ENCODE results near the gene BABAM2.
A peak's percentile ranks its signal among the peaks of the same experiment; 100 is the strongest.

Gene BABAM2

DNA sequence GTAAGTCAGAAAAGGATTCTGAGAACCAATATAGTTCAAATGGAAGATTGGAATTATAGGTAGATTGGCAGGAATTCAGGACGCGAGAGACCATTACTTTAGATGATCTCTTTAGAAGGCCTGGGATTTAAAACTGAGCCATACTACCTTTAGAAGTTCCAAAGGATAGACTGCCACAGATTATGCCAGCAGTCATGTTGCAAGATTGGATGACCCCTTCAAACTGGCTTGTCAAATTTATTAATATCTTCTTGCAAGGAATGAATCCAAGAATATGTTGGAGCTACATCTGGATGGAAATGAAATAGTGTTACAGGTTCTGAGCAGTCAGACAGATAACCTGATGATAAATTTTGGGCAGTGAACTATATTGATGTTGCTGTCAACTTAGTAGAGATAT, 22.0 kb downstream of the BABAM2 start:
- no peak for FAIRE-seq

DNA sequence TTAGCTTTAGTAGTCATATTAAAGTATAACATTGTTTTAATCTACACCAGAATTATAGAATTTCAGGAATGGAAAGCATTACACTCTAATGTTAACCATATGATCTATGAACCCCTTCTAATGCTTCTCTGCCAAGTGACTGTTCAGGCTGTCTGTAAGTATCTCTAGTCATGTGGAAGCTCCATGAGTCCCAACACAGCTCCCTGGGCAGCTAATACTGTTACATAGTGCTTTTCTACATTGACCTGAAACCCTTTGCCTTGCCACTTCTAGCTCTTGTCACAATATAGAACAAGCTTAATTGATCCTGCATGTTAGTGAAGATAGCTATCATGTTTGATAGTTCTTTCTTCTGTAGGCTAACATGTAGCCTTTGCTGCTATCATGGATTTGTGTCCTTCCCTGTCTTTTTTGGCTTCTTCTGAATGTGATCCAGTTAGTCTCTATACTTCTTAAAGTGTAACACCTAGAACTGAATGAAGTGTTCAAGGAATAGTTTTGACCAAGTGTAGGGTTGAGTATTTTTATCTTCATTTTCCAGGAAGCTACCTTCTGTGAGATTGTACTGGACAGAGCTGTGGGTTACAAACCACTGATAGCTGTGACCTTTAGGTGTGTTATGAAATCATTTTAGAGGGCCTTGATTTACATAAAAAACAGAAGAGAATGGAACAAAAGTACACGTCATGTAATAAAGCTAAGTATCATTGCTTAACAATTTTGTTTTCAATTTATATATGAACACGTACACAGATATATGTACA, 23.7 kb downstream of the BABAM2 start:
- FAIRE-seq, result no peak

DNA sequence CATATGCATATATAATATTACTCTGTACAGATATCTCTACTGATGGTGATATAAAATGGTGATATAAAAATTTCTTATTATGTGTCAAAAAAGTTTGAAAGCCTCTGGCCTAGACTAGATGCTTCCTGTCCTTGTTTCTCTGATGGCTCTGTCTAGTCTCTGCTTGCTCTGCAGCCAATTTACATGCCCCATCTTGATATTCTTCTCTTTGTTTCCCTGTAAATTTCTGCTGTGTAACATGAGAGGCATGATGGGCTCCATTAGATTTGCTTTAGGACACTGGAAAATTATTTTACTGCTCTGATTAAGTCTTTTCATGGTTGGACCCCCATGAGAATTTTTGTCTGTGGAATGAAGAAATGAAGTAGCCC, 24.3 kb downstream of the BABAM2 start:
- FAIRE-seq, result no peak

DNA sequence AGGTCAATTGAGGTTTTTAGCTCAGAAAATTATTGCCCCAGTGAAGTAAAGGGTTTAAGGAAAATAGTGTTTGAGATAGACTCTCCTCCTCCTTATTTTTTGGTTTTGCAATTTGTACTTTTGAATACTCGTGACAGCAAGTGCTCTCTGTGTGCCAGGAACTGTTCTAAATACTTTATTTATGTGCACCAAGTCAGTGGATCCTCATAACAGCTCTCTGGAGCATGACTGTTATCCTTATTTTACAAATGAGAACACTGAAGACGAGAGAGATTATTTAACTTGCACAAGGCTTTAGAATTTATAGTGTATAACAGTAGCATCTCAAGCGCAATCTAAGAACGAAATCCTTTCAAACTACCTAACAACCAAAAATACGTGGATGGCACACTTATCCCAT, 24.7 kb downstream of the BABAM2 start:
- FAIRE-seq, result no peak

DNA sequence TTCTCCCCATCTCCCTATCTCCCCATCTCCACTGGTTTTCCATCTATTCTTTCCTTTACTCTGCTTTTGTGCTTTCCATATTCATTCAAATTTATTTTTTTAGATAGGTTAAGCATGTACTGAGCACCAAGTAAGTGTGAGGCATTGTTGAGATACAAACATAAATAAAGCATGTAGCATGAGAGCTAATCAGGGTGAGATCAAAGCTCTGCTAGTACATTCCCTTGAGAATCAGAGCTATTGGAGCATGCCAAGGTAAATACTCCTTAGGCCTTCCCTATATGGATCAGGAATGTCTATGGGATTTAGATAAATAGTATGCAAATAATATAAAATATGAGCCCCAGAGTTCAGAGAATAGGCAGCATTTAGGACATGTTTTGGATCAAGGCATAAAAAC, 25.3 kb downstream of the BABAM2 start:
- peak; percentile 60 for FAIRE-seq

- FAIRE-seq, result no peak
Measured at GRCh38 chr2:27916293-27916995, 25.9 kb downstream of the BABAM2 start.

DNA sequence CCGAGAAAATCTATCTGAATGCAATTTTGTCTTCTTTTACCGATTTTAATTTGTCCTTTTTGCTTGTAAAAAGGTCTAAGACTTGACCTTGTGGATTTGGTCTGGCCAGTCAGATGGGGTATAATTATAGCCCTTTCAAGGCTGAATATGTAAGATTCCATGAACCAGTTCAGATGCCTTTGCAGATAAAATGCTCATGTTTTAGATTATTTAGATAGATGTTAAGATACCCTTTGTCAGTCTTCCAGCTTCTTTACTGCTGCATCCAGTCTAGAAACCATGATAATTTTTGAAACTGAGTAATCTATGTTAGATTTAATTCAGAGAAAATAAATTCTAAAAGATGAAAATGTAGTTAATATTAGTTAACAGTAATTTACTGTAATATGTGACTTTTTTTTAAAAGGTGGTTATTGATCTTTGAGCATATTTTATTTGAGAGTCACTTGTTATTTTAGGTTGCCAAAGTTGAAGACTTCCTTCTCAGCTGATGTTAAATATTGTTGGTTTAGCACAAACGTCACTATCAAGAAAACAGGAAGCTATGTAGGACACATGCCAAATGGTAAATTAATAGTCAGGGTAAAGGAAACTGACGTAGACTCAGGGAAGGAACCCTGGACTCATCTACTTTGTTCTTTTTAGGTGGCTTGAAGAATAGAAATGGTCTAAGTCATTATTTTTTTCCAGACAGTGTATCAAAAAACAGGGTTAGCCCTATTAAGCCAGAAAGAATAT, 29.8 kb downstream of the BABAM2 start:
- peak; percentile 98 for FAIRE-seq

GRCh38 chr2:27921424-27921823, 30.9 kb downstream of the BABAM2 start:
- no peak for FAIRE-seq

DNA sequence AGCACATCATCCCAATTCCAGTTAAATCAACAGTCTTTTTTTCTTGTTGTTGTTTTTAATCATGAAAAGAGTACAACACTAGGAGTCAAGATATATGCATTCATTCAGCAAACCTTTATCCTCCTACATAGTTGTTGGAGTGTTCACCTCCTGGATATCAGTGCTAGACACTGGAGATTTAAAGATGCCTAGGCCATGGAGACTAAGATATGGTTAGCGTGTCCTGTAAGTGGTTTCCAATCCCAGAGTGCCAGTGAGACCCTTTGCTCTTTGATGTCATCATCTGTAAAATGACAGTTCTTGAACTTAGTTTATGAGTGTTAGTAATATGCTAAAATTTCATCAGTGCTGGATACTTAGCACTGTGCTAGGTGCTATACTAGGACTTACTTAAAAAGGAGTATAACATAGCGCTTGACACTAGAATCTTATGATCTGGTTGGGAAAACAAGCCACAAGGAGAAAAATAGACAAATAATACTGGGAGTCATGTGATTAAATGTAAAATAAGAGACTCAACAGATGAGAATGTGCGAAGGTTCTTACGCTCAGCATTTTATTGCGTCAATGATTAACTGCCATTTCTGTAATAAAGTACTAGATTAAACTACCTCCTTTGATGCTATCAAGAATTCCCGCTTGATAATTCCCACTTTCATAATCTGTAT, 31.5 kb downstream of the BABAM2 start:
- FAIRE-seq, result no peak

GRCh38 chr2:27922842-27923241, 32.3 kb downstream of the BABAM2 start:
- no peak for FAIRE-seq

- FAIRE-seq, result no peak
Measured at GRCh38 chr2:27925766-27926472, 35.4 kb downstream of the BABAM2 start.

DNA sequence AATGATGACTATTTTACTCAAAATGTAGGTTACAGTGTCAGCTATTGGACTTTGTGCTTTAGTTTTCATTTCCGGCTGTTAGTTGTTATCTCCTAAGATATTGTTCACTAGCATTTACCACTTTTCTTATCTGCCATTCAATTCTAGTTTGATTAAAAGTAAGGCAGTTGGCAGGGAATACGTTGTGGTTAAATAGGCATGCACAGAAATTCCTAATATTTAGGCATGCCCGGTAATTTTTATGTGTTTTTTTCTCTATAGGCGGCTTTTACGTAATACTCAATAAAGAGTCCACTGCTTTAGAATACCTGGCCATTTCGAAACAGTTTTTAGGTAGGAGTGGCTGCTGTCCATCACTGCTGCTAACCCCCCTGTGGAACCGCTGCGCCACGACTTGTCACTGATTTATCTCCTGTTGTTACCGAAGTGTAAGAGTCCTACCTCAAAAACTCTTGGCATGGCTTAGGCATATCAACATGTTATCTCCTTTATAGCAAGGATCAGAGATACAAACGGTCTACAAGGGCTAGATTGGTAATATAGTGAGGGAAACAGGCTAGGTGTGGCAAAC, 39.5 kb downstream of the BABAM2 start:
- FAIRE-seq, result no peak

- no peak for FAIRE-seq
Measured at GRCh38 chr2:27931361-27931950, 40.9 kb downstream of the BABAM2 start.

GRCh38 chr2:27932396-27932795, 41.9 kb downstream of the BABAM2 start:
- FAIRE-seq, result peak; percentile 36

- no peak for FAIRE-seq
Measured at GRCh38 chr2:27935026-27935425, 44.5 kb downstream of the BABAM2 start.

GRCh38 chr2:27940090-27940671, 49.7 kb downstream of the BABAM2 start:
- FAIRE-seq, result no peak

DNA sequence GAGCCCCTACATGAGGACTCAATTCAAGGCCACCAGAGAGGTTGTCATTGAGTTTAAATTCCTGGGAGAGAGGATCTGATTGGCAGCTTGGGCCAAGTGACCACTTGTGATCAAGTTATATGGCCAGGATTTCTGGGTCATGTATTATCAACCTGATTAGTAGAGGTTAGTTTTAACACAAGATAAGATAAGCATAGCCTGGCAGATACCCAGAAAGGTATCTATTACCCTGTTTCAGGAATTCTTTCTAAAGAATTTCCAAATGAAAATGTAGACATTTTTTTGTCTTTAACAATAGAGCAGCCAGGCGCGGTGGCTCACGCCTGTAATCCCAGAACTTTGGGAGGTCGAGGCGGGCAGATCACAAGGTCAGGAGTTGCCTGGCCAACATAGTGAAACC, 50.5 kb downstream of the BABAM2 start:
- FAIRE-seq, result no peak

DNA sequence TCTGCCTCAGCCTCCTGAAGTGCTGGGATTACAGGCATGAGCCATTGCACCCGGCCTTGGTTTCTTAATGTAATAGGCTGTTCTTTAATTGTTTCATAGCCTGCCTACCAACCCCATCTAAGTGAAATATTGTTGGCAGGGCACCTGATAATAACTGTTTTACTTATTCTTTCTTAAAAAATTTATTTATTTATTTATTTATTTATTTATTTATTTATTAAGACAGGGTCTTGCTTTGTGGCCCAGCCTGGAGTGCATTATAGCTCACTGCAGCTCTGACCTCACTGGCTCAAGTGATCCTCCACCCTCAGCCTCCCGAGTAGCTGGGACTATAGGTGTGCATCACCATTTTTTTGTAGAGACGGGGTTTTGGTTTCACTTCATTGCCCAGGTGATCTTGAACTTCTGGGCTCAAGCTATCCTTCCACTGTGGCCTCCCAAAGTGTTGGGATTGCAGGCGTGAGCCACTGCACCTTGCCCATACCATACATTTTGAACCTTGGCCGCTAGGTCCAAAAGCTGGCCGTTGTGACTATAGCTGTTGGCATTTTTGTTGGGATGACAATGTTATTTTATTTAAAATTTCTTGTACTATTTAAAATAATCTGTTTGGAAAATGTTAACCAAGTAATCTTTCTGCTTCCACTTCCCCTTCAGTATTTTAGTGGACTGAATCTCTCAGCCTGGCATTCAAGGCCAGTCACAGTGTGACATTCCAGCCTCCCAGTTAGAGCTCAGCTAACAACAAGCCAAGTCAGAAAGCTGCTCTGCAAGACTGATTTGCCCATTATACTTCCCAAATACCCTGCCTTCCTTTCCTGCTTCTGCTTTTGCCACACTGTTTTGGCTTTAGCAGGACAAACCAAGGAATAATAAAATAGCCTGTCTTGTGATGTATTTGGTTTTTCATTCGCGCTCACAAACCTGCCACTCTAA, 52.4 kb downstream of the BABAM2 start:
- no peak for FAIRE-seq

- FAIRE-seq, result no peak
Measured at GRCh38 chr2:27946530-27947060, 56.1 kb downstream of the BABAM2 start.

DNA sequence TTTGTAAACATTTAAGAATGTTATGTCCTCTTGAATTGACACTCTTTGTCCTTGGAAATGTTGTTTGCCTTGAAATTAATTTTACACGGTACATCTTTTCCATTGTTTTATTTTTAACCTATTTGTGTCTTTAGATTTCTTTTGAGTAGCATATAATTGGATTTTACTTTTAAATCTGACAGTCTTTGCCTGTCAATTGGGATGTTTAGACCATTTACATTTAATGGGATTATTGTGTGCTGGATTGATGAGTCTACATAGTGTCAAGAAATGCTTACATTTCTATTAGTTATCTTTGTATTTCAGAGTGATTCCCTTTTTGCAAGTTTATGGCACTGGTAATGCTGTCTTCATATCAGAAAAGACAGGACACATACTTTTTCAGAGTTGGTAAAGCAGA, 61.5 kb downstream of the BABAM2 start:
- FAIRE-seq, result no peak

Data from islet of Langerhans (tissue), 1 donor.